HG03039 (cell line): ENCODE measurements around the gene RPTOR.

Source experiments
- ATAC-seq: cut with Tn5 transposase; IDR thresholded peaks from one replicate; pipeline ENCODE4 v1.9.1; 2021; ENCODE audit warnings: mild to moderate bottlenecking, moderate library complexity; ENCODE audit not compliant: unreplicated experiment

The RPTOR gene

DNA sequence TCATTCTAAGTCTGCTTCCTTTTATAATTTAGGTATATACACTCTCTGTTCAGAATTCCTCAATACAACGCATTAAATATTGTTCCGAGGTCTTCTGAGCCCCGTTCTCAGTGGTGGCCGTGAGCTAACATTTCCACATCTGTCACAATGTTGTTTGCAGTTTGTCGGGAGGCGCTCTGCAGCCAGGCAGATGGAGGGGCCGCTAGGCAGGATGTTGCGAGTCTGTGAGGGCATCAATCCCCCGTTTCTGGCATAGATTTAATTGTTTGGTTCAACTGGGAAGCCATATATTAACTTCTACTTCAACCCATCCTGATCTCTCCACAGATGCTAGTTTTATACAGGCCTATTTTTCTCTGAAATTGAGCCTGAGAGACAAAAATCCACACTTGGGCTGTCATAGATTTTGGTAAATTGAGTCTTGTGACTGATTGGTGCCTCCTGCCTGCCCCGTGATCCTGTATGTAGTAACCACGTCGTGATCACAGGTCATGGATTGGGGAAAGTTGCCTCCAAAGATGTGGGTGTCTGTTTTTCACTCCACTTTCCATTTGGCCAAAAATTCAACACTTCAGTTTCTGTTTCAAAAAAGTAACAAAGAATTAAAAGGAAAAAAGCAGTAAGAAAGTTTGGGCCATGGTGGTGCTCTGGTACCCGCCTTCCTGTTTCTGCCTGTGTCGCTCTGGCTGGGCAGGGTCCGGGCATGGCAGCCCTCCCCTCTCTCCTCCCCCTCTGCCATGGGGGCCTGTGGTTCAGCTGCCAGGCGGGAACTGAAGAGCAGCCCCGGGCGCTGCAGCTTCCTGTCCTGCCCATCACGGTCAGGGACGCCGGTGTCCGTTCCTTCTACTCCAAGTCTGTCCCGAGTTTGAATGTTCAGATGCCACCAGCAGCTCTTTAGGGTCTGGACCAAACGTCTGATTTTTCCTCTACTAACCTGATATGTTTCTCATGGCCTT lies 41.5 kb downstream of the RPTOR start:
- no peak for ATAC-seq

DNA sequence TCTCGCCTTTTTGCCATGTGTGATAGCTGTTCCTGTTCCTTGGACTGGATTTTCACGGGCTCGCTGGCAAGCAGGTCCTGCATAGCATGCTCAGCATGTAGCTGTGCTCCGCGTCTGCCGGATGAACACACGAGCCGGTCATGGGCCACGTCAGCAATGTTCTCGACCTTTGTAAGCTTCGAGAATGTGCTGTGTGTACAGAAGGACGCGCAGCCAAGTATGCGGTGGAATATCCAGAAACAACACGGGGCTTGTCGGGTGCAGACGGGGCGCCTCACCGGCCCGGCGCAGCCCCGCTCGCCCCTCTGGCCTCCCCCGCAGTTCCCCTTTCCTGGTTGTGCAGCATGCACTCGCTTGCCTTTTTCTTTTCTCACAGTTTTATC lies 42.2 kb downstream of the RPTOR start:
- ATAC-seq = no peak

DNA sequence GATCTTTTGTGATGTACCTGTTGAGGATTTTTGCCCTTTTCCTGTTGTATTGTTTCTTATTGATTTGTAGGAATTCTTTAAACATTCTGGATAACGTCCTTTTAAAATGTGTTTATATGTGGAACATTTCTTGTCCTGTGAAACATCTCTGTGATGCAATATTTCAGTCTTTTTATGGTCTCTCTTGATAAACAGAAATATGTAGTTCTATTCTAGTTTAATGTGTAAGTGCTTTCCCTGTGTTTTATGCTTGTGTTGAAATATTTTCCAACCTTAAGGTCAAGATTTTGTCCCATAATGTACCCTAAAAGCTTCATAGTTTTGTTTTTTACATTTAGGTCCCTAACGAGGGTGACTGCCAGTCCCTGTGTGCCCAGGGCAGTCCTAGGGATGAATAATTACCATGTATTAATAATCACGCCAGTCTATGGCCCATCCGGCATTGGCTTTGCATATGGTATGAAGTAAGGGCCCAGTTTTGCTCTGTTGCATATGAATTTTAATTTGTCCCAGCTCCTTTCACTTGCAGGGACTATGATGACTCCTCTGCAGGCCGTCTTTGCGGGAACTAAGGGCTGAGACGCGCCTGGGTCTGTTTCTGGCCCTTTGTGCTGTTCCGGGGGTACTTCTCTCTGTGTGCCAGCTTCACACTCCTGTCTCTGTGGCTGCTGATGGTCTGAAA lies 44.2 kb downstream of the RPTOR start:
- ATAC-seq = no peak

DNA sequence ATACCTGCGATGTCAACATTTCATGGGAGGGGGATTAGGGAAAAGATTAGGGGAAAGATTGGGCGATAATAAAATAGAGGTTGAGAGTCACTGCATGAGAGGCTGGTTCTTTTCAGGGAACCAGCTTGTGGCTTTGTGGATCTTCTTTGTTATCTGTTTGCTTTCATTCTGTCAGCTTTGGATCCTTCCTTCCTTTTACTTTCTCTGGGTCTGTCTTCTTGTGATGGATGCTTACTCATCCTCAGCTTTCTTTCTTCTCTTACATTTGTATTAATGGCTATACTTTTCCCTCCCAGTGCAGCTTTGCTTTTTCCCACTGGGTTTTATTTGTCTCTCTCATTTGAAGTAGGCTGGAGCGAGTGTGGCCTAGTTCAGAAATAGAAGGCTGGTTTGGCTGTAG lies 47.1 kb downstream of the RPTOR start:
- ATAC-seq = no peak

DNA sequence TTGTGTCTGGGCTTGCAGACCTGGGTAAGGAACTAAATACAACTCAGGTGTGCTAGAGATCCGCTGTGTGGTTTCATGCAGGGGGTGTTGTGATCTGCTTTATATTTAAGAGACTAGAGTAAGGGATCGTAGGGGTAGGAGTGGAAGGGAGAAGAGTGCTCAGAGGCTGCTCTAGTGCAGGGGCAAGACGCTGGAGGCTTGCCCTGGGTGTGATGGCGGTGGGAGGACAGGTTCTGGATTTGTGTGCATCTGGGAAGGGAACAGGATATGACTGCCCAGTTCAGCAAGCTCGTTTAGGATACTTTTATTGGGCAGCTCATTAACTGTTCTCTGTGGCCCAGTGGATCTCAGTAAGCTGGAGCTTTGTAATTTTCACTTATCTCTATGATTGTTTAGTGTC lies 47.6 kb downstream of the RPTOR start:
- no peak for ATAC-seq

DNA sequence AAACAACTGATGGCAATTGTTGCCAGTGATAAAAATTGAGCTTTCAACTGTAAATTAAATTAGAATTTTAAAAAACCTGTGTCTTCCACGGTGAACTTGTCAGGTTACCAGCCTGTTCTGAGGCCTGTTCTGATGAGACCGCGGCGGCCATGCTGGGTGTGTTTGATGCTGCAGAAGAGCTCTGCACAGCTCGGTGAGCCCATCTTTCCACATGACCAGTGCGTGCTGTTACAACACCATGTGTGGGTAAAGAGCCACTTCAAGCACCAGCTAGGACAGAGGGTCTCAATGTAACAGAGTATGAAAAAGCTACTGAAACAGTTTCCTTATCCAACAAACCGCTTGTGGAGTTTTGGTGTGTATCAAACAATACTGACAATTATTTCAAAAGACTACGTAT lies 48.5 kb downstream of the RPTOR start:
- ATAC-seq = no peak

DNA sequence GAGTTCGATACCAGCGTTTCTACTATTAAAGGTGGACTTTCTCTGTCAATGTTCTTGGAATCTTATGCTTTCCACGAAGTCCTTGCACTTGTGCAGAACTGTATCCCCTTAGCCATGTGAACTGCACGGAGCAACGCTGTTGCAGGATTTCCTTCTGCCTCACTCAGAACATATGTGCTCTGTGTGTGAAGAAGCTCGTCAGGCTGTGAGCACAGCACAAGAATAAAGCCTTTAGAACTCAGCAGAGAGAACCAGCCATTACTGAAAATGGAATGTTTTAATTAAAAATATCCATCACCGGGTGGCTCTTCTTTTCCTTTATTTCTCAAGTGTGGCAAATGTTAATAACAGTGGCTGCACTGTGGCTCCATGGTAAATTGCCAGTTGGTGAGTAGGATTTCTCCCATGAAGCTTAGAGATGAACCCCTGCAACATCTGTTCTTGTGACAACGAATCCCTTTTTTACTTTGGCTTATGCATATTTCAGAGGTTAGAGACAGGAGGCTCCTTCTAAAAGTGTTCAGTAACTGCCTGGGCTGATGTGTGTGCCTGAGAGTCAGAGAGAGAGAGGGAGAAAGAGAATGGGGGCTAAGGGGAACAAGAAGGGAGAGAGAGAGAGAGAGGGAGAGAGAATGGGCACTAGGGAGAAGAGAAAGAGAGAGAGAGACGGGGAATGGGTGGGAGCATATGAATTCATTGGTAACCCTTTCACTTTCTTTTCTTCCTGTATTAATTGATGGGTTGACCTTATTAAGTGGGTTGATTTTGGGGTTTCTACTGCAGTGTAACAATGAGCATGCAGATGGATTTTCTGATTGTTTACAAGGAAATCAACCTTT lies 50.0 kb downstream of the RPTOR start:
- no peak for ATAC-seq

DNA sequence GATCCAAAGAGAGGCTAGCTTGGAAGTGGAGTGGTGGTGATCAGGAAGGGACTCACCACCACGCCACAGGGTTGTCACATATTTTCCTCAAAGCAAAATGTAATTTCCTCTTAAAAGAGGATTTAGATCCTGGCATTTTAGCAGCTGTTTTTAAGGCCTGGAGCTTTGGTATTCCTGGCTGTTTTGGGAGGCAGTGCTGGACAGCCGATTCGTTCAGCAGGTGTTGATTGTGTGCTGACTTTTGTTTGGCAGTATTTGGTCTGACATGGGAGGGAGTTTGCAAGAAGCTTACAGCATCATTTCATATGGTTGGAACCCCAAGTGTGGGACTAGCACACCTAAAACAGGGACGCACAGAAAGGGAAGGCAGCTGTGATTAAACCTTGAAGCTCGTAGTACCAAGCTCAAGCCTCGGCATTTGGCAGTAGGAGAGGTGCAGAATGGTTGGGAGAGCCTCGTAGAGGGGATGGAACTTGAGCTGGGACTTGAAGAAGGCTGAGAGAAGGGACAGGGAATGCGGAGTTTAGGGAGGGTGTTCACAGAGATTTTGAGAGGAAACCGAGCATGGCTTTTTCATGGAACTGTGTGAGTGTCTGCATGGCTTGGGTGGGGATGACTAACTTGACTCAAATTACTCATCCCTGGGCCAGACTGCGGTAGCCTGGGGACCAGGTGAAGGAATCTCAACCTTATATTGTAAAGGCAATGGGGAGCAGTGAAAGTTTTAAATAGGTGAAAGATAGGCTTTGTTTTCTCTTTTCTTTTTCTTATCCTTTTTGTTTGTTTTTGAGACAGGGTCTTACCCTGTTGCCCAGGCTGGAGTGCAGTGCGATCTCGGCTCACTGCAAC lies 52.3 kb downstream of the RPTOR start:
- ATAC-seq = no peak

DNA sequence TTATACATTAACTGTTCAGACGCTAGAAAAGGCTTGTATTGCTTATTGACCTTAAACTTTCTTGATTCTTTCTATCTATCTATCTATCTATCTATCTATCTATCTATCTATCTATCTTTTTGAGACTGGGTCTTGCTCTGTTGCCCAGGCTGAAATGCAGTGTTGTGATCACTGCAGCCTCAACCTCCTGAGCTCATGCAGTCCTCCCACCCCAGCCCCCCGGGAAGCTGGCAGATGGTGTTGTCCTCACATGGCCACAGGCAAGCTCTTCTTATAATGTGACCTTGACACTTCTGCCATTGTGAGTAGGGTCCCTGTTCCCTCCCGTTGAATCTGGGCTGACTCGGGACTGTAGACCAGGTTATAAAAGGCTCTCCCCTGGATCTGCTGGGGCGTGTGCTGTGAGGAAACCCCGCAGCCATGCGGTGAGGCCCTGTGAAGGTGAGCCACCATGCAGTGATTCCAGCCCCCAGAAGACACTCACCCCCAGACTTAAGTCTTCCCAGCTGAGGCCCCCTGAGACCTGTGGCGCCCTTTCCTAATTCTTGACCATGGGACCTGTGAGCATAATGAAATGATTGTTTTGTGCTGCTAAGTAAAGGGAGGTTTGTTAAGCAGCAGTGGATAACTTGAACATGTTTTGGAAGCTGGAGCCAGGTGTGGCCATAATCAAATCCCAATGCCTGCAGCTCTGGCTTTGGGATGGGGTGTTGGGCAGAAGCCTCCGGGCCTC lies 54.3 kb downstream of the RPTOR start:
- ATAC-seq = no peak

DNA sequence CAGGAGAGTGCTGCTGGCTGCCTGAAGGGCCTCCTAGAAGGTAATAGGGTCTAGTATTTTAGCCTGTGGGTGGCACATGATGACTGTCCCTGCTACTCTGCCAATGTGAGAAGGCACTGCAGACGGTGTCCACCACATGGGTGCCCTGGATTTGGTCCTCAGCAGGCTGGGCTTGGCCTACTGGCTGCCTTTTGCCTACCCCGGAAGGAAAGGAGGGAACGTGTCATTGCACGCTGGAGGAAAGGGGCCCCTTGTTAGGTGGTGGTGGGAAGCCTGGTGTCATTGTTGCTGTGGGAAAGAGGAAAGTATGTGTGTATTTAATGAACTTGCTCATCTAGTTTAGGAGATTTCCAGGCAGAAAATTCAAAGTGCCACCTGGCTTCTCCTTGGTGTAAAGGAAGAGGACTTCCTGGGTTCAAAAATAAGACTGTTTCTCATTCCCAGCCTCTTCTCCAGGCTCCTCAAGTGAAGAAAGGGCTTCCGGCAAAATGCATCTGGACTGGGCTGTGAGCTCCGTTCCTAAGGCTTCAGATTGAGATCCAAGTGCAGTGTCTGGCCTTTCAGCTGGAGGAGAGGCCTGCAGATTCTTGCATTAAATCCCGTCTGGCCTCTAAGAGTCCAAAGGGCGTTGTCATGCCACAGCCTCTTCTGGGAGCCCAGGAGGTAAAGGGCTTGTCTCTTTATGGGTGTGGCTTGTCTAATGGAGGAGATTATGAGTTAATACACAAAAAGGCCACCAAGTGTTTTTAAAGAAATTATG lies 55.1 kb downstream of the RPTOR start:
- no peak for ATAC-seq

DNA sequence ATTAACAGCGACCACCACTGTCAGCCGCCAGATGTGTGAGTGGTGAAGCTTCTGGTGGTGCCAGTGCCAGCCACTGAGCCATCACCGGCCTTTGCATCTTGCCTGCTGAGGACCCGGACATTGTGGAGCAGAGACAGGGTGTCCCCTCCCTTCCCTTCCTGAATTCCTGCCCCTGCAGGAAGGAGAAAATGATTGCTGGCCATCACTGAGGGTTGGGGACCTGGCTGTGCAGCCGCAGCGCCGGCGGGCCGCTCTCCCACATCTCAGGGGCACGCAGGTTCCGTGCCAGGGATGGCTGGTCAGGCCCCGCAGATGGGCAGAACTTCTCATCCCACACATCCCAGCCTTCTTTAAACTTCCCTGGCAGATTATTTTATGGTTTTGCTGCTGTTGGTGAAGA lies 56.5 kb downstream of the RPTOR start:
- no peak for ATAC-seq

DNA sequence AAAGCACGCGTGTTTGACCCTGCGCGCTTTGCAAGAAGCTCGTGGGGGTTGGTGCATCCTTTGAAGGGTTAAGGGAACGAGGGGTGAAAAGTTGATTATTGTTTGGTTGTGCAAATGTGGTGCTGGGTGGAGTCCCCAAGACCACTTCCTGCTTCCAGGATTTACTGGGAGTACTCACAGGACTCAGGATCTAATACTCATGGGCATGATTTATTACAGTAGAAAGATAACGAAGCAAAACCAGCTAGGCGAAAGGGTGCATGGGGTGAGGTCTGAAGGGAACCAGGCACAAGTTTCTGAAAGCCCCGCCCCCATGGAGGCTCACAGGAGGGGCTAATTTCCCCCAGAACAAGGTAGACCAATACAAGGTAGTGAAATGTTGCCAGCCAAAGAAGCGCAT lies 58.8 kb downstream of the RPTOR start:
- no peak for ATAC-seq

DNA sequence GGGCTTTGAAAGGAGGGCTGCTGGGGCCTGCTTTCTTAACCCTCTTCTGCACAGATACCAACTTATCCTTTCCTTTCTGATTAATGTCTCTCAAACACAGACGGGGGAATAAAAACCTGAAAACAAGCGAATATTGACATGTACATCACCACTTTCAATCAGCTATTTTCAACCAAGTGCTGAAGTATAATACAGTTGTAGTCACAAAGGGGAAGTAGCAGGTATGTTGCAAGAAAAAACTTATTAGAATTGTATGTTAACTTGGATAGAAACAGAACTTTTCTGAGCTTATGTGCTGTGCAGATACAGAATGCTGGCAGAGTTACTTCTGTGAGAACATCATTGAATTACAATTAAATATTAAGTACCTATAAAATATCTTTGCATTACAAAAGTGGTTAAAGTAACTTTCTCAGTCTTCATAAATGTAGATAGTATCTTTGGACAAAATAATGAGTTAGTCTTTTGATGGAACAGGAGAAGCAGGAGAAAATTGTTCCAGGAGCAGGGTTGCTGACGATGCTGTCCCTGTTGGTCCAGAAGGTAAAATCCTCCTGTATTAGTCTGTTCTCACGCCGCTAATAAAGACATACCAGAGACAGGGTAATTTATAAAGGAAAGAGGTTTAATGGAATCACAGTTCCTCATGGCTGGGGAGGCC lies 59.5 kb downstream of the RPTOR start:
- no peak for ATAC-seq

DNA sequence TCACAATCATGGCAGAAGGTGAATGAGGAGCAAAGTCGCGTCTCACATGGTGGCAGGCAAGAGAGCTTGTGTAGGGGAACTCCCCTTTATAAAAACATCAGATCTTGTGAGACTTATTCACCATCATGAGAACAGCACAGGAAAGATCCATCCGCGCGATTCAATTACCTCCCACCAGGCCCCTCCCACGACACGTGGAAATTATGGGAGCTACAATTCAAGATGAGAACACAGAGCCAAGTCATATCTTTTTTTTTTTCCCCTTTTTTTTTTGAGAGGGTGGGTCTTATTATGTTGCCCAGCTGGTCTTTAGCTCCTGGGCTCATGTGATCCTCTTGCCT lies 60.0 kb downstream of the RPTOR start:
- ATAC-seq = no peak

DNA sequence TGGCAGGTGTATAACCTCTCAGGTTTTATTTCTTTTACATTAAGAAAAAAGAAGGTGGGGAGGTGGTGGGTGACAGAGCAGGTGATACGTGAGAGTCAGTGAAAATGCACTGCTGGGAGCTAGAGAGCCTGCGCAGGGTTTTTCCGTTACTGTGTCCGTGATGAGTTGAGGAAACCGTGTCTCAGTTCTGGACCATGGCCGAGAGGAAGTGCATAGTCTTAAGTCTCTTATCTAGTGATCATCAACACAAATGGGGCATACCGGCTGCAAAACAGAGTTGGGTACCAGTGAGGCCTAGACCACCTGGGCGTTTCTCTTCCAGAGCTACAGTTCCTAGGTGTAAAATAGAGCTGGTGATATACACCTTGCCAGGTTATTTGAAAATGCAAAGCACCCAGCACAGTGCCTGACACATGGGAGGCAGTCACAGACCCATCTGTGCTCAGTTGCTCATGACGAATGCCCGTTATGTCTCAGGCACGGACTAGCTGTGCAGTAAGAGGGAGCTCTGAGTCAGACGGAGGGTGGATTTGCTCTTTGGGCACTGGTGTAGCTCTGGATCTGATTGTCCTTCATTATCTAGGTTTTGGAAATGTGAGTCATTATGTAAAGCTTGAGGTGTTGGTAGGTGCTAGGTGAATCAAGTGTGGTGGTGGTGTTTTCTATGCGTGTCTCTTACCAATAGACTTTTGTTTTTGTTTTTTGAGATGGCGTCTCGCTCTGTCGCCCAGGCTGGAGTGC lies 60.9 kb downstream of the RPTOR start:
- peak; percentile 68 for ATAC-seq

DNA sequence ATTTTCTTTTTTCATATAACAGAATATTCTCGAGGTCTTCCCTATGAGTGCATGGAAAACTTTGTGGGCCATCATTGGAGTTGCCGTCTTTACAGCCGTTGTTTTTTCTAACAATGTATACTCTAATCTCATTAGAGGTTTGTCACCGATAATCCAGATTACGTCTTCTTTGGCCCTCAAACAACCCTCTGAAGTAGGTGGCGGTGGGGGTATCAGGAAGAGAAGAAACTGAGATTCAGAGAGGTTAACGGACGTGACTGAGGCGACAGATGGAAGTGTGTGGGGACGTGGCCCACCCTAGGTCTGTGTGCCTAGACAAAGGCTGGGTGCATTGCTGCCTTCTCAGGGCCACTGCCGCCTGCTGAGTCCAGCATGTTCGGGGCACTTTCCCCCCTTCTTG lies 63.7 kb downstream of the RPTOR start:
- no peak for ATAC-seq

DNA sequence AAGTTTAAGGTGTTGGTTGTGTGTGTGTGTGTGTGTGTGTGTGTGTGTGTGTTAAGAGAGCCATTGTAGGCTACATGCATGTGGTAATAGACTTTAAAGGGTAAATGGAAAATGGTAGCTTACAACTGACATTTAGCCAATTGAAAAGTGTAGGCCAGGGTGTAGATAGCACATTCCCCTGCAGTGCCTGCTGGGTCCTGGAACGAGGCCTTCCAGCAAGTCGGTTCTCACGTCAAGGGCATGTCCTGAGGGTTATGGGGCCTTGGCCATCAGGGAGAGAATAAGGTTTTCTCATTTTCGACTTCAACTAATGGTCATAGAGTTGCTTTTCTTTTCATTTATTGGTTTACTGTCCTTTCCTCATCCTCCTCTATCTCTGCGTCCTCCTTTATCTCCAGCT lies 65.1 kb downstream of the RPTOR start:
- ATAC-seq = no peak

DNA sequence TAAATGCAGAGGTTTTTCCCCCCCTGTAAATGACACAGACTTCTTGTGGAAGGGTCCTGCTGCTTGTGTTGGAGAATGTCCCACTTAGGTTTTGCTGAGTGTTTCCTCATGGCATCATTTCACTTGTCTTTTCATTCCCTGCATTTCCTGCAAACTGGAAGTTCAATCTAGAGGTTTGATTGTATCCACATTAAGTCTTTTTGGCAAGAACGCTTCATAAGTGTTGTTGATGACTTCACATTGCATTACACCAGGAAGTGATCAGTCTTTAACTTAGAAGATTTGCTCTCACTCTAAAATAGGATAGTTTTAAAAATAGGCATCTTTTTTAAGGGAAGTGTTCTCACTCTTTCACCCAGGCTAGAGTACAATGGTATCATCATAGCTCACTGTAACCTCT lies 67.2 kb downstream of the RPTOR start:
- no peak for ATAC-seq
